ENCODE measurements around the gene SLC38A6. TPM values are rescaled to one million over a fixed set of nuclear protein-coding genes. Genes with fewer than 3 reads are reported as not detected.

The SLC38A6 gene
- 35.5 TPM for polyA plus RNA-seq (ENCODE audit: insufficient read length)
- long read RNA-seq, donor 1, partial matches to known transcripts = 0 of 1 reads
- long read RNA-seq, donor 1, other reads (novel, unspliced or antisense) = 0 of 1 reads
- long read RNA-seq, donor 2, partial matches to known transcripts = 0 of 2 reads
- long read RNA-seq, donor 2, other reads (novel, unspliced or antisense) = 0 of 2 reads
- long read RNA-seq, donor 3, partial matches to known transcripts = 0 of 2 reads
- long read RNA-seq, donor 3, other reads (novel, unspliced or antisense) = 0 of 2 reads
- long read RNA-seq, donor 4 = 0 reads
- long read RNA-seq, donor 5, transcript SLC38A6-201 (16 exons, 1,688 nt) = major isoform, 5 of 5 reads
- long read RNA-seq, donor 5, partial matches to known transcripts = 0 of 5 reads
- long read RNA-seq, donor 5, other reads (novel, unspliced or antisense) = 0 of 5 reads
- long read RNA-seq, donor 6, partial matches to known transcripts = 0 of 1 reads
- long read RNA-seq, donor 6, other reads (novel, unspliced or antisense) = 0 of 1 reads
- long read RNA-seq, donor 7, transcript SLC38A6-201 (16 exons, 1,688 nt) = major isoform, 5 of 5 reads
- long read RNA-seq, donor 7, partial matches to known transcripts = 0 of 5 reads
- long read RNA-seq, donor 7, other reads (novel, unspliced or antisense) = 0 of 5 reads
- long read RNA-seq, donor 8 = 0 reads

DNA sequence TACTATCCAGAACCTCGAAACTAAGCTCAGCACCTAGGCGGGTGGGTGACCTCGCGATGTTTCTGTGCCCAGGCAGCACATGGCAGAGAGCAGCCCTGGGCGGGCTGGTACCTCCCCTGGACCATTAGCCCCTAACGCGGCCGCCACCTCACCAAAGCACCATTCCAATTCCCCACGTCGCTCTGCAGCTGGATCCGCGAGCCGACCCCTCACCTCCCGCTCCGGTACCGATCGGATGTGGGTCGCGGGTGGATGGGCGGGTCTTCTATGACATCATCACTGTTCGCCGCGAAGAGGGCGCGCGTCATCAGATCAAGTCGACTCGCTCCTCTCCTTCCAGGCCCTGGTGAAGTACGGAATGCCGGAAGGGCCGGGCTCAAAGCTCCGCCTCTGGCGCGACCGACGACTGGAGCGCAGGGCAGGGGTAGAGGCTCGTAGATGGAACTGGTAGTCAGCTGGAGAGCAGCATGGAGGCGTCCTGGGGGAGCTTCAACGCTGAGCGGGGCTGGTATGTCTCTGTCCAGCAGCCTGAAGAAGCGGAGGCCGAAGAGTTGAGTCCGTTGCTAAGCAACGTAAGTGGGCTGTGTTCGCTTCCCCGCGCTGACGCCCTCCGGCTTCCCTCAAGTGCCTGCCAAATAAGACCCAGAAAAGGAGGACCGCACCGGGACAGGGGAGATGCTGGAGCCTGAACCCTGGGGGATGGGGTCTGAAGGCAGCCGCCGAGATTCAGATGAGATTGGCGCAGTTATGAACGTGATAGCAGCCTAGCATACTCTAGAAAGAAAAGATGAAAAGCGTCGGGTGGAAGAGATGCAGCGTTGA is at the start of gene SLC38A6, which contains the start of gene TRMT5:
SLC38A6 (plus strand) TSS at position 435 of the 822 bp plus-strand sequence; CDS start at position 468, 33 bp downstream.
TRMT5 (minus strand) TSS at position 269 of the 822 bp plus-strand sequence; CDS start at position 163, 106 bp downstream.
- DNase-seq = peak; percentile 93

DNA sequence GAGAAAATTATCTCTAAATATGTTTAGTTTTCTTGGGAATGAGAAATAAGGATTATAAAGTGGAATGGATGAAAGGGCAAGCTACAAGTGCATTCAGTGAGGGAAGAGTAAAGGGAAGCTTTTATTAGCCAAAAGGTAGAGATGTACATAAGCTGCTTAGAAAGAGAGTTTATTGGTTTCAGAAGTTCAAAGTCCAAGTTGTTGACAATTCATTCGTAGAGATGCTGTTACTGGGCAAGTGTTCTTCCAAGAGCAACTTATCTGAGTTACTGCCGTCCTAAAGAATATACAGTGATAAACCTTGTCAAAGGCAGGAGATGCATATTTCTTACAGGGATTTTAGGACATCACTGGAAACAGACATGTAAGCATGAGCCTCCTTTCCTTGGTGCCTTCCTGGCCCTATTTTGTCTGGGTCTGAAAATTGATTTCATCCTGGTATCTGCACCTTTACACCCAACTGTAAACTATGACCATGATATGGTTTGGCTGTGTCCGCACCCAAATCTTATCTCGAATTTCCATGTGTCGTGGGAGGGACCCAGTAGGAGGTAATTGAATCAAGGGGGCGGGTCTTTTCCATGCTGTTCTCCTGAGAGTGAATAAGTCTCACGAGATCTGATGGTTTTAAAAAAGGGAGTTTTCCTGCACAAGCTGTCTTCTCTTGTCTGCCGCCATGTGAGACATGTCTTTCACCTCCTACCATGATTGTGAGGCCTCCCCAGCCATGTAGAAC is 47.0 kb upstream of the SLC38A6 start:
- DNase-seq = no peak

- no peak for DNase-seq
Measured at GRCh38 chr14:60935319-60935718, 45.7 kb upstream of the SLC38A6 start.

DNA sequence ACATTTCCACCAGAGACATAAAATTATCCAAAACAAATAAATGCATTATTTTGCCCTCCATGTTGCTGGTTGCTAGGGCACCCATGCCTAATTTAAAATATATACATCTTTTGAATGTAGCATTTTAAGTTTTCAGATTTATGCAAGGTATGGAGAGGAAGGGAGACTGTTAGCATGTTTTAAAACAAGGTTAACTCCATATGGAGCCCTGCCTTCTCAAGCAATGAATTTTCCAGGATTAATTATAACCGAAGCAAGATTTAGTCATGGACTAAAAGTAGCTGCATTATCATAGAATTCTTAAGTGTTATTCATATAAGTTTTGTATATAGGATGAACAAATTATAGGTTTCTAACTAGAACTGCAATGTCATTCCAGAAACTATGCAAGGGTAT is 37.4 kb upstream of the SLC38A6 start:
- no peak for DNase-seq

GRCh38 chr14:60944204-60944603 is 36.8 kb upstream of the SLC38A6 start:
- no peak for DNase-seq

DNA sequence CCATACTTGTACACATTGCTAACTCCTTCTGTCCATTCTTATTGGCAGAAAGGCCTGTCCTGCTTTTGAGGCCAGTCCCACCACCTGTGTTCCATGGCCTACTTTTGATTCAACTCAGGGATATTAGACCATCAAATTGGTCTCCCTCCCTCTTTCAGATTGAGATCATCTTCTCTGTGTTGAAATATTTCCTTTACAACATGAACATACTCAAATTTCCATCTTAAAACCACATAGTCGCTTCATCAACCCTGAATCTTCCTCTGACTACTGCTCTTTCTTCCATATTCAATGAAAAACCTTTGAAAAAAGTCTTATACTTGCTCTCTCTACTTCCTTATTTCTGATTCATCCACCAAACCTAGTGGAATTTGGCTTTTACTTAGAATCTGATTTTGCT is 35.1 kb upstream of the SLC38A6 start:
- DNase-seq = no peak

GRCh38 chr14:60946773-60947172 is 34.3 kb upstream of the SLC38A6 start:
- DNase-seq = no peak

DNA sequence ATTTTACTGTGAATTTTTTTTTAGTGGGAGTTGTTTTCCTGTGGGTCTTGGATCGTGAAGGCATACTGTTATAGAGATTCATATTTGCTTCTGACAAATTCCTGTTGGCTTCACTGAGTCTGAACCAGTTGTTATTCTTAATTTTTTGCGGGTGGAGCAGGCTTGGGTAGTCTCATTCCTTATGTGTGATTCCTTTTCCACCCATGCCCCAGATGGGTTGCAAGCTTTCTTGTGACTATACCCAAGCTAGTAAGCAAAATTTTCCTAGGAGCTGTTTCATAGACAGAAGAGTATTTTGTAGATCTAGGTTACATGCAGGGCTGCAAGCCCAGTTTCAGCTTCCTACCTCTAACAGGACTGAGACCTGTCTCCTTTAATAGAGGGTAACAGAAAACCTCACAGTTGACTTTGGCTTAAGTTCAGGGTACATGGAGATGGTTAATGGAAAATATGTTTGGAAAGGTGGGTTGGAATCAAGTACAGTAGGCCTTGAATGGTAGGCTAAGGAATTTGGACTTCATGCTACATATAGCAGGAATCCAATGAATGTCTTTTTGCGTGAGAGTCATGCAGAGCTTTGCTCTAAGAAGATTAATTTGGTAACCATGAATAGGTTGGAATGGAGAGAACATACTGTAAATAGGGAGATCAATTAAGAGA is 29.1 kb upstream of the SLC38A6 start:
- no peak for DNase-seq

GRCh38 chr14:60956202-60956601 is 24.8 kb upstream of the SLC38A6 start:
- DNase-seq = no peak

- no peak for DNase-seq
Measured at GRCh38 chr14:60956632-60957031, 24.4 kb upstream of the SLC38A6 start.

DNA sequence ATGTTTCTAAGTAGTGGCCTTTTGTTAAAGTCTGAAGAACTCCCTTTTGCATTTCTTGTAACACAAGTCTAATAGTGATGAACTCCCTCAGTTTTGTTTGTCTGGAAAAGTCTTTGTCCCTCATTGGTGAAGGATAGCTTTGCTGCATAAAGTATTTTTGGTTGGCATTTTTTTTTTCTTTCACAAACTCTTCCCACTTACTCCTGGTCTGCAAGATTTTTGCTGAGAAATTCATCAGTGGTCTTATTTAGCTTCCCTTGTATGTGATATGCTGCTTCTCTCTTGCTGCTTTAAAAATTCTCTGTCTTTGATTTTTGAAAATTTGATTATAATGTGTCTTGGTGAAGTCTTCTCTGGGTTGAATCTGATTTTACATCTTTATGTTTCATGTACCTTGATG is 22.9 kb upstream of the SLC38A6 start:
- DNase-seq = no peak

DNA sequence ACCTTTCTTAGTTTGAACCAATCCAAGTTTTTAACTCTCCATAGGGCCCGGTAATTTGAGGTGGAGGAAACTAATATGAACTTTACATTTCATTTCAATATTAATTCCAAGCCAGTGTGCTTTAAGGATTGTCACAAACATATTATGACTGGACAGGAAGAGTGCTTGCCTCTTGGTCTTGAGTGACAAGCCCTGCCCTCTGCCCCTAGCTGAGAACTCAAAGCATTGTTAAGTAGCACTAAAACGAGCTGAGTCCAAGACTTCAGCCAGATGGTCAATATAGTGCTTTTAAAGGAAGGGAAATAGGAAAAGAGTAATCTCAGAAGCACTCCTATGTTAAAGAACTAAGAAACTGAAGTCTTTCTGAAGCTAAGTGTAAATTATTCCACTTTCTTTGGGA is 17.3 kb upstream of the SLC38A6 start:
- DNase-seq = no peak

- DNase-seq = no peak
Measured at GRCh38 chr14:60964904-60965303, 16.1 kb upstream of the SLC38A6 start.

- DNase-seq = no peak
Measured at GRCh38 chr14:60965402-60965801, 15.6 kb upstream of the SLC38A6 start.

- DNase-seq = no peak
Measured at GRCh38 chr14:60968099-60968498, 12.9 kb upstream of the SLC38A6 start.

GRCh38 chr14:60968671-60969070 is 12.4 kb upstream of the SLC38A6 start:
- no peak for DNase-seq

DNA sequence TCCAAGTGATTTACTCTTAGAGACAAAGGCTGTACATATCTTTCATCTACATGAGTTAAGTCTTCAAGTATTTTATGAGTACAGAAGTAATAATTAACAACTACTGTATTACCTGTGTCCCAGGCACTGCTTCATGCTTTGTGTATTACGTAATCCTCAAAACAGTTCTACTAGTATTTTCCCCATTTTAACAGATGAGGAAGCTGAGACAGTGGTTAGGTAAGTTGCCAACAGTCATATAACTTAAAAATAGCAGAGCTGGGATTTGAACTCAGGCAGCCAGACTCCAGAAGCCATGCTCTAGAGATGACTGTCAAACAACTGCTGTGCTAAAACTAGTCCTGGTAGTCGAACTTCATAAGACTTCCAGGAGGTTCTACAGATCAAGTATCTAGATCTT is 10.9 kb upstream of the SLC38A6 start:
- no peak for DNase-seq

- DNase-seq = no peak
Measured at GRCh38 chr14:60971271-60971670, 9.8 kb upstream of the SLC38A6 start.

- no peak for DNase-seq
Measured at GRCh38 chr14:60972295-60972694, 8.8 kb upstream of the SLC38A6 start.

DNA sequence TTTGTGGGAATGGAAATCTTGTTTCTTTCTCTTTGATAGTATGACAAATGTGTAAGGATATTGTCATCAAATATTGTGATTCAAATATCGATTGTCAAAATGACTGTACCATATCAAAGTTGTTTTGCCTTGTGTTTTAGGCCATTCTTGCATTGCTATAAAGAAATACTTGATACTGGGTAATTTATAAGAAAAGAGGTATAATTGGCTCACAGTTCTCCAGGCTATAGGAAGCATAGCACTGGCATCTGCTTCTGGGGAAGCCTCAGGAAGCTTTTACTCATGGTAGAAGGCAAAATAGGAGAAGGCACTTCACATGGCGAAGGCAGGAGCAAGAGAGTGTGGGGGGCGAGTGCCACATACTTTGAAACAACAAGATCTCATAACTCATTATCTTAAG is 8.0 kb upstream of the SLC38A6 start:
- DNase-seq = no peak

GRCh38 chr14:60974090-60974651 is 6.9 kb upstream of the SLC38A6 start:
- DNase-seq = no peak
